CD4-positive, alpha-beta T cell treated with Interferon gamma for 1 hour (primary cell): ENCODE measurements around the gene EFHD2.
"Not testable (repeated sequence)": the region's sequence is repeated elsewhere in the genome, so short reads cannot be mapped to it uniquely, and the experiment has no call there.

Experiments used
- DNase-seq: peaks from one replicate; pipeline ENCODE4 v3.0.0-alpha.2; 2020

The EFHD2 gene

DNA sequence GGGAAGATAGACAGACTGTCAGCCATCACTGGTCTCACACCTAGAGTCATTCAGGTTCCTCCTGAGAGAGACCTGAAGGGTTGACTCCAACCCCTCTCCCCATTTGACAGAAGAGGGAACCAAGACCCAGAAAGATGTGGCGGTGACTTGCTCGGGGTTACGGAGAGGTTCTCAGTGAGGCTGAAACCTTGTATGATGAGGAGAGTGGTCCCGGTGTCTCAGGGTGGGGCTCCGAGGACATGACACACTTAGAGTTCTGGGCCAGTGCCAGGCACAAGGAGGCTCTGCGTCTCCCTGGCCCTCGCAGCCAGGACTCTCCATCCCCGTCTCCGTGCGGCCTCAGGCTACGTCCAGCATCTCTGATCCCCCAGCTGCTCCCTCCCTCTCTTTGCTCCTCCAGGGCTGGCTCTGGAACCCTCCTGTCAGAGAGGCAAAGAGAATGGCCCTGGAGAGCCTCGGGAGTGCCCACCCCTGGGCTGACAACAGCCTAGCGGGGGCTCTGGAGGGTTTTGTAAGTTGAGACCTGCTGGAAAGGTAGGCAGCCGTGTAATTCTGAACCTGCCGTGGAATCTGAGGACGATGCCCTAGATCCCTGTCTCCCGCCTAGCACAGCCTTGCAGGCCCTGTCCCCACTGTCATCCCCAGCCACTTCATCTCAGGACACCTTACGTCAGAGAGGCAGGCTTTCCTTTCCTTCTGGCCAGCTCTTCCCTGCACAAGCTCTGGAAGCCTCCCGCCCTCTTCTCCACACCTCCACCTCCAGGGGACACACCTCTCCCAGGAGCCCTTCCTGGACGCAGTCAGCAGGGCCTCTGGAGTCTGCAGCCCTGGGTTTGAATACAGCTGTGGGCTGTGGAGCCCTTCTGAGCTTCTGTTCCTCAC, 4.1 kb downstream of the EFHD2 start:
- DNase-seq = no peak

GRCh38 chr1:15414445-15414983, 4.8 kb downstream of the EFHD2 start:
- DNase-seq = no peak

DNA sequence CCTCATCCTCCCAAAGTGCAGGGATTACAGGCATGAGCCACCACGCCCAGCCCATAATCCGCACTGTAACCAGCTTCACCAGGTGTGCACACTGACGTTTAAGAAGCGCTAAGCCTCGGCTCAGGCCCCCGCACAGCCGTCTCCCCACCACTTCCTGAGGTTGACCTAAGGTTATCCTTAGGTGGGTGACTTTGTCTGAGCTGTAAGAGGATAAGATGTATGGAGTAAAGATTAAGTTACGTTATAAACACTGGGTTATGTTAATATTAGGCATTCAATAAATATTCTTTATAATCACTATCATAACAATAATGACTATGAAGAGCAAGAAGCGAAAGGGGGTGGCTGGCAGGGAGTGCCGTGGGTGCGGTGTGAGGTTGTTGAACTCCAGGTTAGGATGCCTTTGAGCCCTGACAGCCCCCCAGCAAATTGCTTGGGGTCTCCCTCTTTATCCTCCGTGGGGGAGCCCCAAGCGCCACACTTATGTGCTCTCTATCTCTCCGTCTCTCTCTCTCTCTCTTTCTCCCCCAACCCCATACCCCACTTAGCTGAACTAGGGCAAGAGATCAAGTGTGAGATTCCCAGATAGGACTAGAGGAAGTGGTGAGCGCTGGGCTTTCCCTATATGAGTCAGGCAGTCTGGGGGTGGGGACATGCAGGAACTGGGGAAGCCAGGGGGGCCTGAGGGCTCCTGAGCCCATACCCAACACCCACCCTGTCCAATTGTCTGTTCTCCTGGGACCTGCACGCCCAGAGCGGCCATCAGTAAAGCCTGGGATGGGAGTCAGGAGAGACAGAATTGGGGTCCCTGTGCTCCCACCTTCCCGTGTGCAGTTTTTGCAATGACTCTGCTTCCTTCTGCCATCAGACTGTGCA, 7.6 kb downstream of the EFHD2 start:
- DNase-seq = peak; percentile 70

GRCh38 chr1:15418806-15419515, 9.3 kb downstream of the EFHD2 start:
- DNase-seq = no peak

DNA sequence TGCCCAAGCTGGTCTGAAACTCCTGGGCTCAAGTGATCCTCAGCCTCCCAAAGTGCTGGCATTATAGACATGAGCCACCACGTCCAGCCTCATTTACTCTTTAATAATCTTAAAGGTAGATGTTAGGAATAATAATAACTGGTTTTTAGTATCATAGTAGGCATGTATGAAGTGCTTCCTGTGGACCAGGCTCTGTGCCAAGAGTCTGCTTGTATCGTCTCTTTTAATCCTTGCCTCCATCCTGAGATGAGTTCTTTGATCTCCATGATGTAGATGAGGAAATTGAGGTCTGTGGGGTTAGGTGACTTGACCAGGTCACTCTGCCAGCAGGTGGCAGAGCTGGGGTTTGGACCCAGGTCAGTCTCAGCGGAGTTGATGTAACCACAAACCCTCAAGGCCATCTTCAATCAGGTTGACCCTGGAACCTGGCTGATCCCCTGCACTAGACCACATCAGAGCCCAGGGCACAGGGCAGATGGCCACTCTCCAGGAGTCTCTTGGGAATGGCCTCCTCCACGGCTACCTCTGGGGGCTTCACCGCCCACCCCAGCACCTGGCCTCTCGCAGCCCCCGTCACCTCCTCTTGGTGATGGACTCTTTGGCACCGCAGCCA, 11.3 kb downstream of the EFHD2 start:
- no peak for DNase-seq

DNA sequence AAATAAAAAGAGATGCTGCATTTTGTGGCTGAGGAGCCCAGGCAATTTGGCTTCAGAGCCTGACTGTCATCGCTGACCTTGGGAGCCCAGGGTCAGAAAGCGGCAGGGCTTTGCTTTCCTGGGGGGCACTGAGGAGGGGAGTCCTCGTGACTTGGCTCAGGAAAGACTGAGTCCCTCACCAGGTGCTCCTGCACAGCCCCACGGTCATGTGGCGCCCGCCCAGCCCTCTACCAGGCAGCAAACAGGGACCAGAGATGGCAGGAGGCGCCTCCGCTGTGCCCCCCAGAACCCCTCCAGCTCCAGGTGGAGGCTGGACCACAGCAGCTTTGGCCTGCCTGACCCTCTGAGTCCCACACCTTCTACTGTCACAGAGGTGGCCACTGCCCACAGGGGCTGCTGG, 13.2 kb downstream of the EFHD2 start:
- no peak for DNase-seq

DNA sequence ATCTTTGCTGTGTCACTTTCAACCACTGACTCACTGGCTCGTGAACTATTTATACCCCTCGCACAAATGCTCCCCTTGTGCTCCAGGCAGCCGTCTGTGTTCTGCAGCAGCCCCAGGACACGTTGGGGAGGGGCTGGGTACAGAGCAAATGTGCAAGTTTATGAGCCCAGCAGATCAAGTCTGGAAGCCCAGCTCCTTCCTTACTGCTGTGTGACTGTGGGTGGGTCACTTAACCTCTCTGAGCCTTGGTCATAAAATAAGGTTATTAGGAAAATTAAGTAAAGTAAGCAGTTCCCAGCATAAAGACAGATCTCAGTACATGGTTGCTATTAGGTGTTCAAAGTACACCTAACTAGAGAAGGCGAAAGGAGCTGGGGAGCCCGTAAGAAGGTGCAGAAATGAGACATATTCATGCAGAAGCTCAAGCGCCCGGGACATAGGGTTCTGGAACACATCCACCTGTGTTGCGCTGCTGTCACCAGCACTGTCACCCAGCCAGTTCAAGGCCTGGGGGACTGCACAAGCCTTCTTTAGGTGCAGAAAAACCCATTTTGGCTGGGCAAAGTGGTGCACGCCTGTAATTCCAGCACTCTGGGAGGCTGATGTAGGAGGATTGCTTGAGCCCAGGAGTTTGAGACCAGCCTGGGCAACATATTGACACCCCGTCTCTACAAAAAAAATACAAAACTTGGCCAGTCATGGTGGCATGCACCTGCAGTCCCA, 13.8 kb downstream of the EFHD2 start:
- no peak for DNase-seq

- DNase-seq = no peak
These were observed 14.5 kb downstream of the EFHD2 start for GRCh38 chr1:15424146-15424667.

GRCh38 chr1:15424981-15425380, 15.3 kb downstream of the EFHD2 start:
- no peak for DNase-seq

- DNase-seq = no peak
These were observed 15.8 kb downstream of the EFHD2 start for GRCh38 chr1:15425521-15425920.

GRCh38 chr1:15425958-15426357, 16.3 kb downstream of the EFHD2 start:
- no peak for DNase-seq

DNA sequence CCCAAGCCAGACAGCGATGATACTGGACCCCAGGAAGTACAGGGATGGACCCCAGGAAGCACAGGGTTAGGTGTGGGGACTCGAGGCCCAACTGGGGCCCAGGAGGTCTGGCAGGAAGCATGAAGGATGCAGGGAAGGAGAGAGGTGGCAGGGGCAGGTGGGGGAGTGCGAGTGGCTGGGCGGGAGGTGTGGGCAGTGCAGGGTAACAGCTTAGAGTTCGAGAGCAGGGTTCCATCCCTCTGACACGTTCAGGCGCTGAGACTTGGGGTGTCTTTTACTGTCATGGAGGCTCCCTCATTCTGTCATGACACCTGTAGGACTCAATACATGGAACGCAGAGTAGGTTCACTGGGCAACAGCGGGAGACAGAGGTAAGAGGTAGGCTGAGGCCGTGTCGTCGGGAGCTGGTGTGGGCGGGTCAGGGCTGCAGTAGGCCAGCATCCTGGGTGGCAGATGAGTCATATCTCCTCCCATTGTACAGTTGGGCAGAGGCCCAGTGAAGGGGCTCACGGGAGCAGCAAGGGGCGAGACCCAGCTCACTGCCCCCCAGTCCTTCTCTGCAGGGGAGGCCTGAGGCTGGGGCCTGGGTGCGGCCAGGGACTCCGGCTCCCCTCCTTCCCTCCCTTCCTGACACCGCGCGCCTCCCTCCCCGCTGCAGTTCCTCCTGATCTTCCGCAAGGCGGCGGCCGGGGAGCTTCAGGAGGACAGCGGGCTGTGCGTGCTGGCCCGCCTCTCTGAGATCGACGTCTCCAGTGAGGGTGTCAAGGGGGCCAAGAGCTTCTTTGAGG, 17.0 kb downstream of the EFHD2 start:
- no peak for DNase-seq

DNA sequence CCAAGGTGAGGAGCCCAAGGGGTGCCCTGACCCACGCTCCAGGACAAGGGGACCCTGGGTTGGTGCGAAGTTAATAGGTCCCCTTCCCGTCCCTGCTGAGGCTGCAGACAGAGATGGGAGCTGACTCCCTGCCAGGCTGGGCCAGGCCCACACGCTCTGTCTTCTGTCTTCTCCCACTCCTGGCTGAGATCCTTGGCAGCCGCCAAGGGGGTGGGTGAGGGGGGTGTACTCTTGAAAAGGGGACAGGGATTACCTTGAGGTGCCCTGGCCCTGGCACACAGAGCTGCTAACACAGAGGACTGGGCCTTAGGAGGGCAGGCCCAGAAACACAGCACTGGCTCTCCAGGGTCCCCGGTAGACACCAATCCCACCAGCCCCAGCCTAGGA, 17.6 kb downstream of the EFHD2 start:
- DNase-seq = no peak

DNA sequence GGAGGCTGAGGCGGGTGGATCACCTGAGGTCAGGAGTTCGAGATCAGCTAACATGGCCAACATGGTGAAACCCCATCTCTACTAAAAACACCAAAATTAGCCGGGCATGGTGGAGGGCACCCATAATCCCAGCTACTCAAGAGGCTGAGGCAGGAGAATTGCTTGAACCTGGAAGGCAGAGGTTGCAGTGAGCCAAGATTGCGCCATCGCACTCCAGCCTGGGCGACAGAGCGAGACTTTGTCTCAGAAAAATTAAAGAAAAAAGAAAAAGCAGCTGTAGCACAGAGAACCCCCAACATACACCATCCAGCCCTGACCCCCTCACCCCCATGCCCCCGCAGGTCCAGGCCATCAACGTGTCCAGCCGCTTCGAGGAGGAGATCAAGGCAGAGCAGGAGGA, 18.6 kb downstream of the EFHD2 start:
- DNase-seq = not testable (repeated sequence)

GRCh38 chr1:15428815-15429435, 19.2 kb downstream of the EFHD2 start:
- DNase-seq = no peak

DNA sequence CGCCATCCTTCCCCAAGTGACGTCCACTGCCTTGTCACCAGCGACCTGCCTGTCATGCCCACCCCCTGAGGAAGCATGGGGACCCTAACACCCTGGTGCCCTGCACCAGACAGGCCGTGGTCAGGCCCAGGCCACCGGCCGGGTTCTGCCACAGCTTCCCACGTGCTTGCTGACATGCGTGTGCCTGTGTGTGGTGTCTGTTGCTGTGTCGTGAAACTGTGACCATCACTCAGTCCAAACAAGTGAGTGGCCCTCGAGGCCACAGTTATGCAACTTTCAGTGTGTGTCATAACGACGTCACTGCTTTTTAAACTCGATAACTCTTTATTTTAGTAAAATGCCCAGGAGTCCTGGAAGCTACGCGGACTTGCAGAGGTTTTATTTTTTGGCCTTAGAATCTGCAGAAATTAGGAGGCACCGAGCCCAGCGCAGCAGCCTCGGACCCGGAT, 20.0 kb downstream of the EFHD2 start:
- peak; percentile 47 for DNase-seq

- DNase-seq = peak; percentile 64
These were observed 21.3 kb downstream of the EFHD2 start for GRCh38 chr1:15430787-15431570.

- DNase-seq = no peak
These were observed 21.9 kb downstream of the EFHD2 start for GRCh38 chr1:15431571-15431948.

DNA sequence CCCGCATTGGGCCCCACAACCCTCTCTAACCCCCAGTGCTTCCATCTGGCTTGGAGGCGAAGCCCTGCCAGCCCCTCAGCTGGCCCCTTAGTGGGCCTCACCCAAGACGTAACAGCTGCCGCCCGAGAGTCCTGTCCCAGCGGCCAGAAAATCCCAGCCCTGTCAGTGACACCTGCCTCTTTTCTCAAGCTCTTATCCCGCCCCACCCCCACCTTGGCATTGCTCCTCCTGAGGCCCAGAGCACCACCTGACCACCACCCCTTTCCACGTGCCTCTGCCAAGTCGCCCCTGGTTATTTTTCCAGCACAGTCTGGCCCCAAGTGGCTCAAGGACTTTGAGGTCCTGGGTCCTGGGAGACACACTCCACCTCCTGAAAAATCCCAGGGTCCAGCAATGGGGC, 22.6 kb downstream of the EFHD2 start:
- DNase-seq = no peak
